HL-60/S4 treated with retinoic acid at 250 ng/mL for 4 days and 3 days (cell line): ENCODE measurements around the gene RFX6.

Experiments used
- in situ Hi-C: fragments of 300-500 bp; cut with MboI; formaldehyde crosslinking; loops from 2 replicates; pipeline ENCODE4 v1.7.0; 2022; ENCODE audit warnings: low sequenced_read_pairs

The RFX6 gene

GRCh38 chr6:116966675-116967576, 89.9 kb downstream of the RFX6 start:
- in situ Hi-C loops, result no loop called here

GRCh38 chr6:116969211-116969863, 92.3 kb downstream of the RFX6 start:
- in situ Hi-C loops, result no loop called here

DNA sequence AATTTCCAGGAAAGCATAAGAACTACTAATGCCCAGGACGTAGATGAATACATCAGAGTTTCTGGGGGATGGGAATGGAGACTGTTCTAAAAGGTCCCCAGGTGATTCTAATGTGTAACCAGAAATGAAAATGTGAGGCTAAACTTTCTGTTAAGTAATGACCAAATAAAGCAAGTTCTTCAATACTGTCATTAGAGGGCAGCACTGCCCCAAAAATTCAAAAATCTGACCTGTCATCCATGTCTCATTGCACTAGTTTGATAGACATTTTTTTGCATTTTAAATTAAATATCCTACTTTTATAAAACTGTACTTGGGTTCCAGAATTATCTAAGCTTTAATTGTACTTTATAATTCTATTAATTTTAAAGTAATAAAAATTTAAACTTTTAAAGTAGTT, 94.9 kb downstream of the RFX6 start:
- in situ Hi-C loops, result no loop called here

GRCh38 chr6:116973976-116974375, 96.9 kb downstream of the RFX6 start:
- in situ Hi-C loops, result no loop called here

DNA sequence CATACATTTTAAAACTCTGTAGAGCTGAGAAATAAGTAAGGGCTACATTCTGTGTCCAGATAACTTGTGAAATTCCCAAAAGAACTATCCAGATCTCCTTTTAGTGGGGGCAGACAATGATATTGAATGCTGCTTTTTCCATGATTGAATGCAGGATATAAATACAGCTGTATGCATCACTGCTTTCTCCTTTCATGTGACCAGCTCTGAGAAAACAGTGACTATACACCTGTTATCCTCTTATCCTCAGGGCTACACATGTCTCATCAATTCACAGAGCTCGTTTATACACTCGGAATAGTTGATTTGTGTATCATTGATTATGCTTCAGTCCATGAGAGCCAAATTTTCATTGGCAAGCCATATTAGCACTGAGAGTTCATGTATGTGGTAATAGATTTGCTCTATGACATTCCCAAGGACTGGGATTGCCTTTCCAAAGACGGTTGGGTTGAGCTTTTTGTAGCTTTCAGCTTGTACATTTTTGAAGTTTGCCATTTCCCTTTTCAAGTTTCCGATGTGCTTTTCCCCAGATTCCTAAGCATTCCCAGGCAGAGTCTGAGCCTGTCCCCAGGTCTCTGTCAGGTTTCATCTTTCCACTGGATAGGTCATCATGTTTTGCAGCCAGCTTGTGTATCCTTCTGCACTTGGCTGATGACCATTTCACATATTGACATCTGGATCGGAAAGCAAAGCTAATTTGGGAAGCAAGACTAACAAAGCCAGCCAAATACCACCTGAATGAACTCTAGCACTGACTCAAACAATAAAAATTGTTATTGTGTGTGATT, 97.7 kb downstream of the RFX6 start:
- in situ Hi-C loops, result no loop called here

- in situ Hi-C loops, result no loop called here
These were observed 98.6 kb downstream of the RFX6 start for GRCh38 chr6:116975600-116975999.

DNA sequence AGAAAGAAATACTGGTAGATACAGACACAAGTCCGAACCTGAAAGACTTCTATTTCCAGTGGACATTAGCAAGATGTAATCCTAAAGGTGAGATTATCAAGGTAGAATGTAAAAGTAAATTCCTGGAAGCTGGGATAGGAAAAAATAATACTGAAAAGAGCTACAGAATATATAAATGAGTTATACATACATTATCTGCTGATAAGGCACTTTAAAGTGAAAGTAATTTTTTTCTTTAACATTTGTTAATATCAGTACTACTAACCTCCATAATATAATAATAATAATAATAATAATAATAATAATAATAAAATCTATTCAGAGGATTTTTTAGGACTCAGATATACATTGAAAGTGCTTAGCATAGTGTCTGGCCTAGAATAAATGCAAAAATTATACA, 102.5 kb downstream of the RFX6 start:
- in situ Hi-C loops, result no loop called here
